Uterus (tissue), 4 donors: ENCODE data around the gene P3H2. TPM values are rescaled to one million over a fixed set of nuclear protein-coding genes. Genes with fewer than 3 reads are reported as not detected.

Experiments
- DNase-seq, 2 donors: peaks; one replicate each; pipeline ENCODE4 v3.0.0-alpha.2; 2019 to 2020
- H3K27ac ChIP-seq, 2 donors: fragments of 200-600 bp; sonication (generic); 1 replicate in 1 of 2; 2 replicates in 1 of 2; pipeline ENCODE4 v1.5.1; 2016 to 2018
- H3K27me3 ChIP-seq, 2 donors: fragments of 200-600 bp; sonication (generic); one replicate each; pipeline ENCODE4 v1.5.1; 2018 to 2019; ENCODE audit warnings: control low read depth in 1 of 2
- H3K36me3 ChIP-seq, 2 donors: fragments of 200-600 bp; sonication (generic); one replicate each; pipeline ENCODE4 v1.5.1; 2019; ENCODE audit warnings: control low read depth in 1 of 2
- H3K4me1 ChIP-seq, 2 donors: fragments of 200-600 bp; sonication (generic); one replicate each; pipeline ENCODE4 v1.5.1; 2018 to 2019; ENCODE audit warnings: control low read depth in 1 of 2
- H3K4me3 ChIP-seq, 2 donors: fragments of 200-600 bp; sonication (generic); 1 replicate in 1 of 2; 2 replicates in 1 of 2; pipeline ENCODE4 v1.5.1; 2018 to 2019; ENCODE audit warnings: mild to moderate bottlenecking in 1 of 2
- H3K9me3 ChIP-seq, 2 donors: fragments of 200-600 bp; sonication (generic); one replicate each; pipeline ENCODE4 v1.5.1; 2019; ENCODE audit warnings: control low read depth in 1 of 2
- POLR2A ChIP-seq, 2 donors: fragments of 450-650 bp; IDR thresholded peaks; one replicate each; pipeline ENCODE4 v1.6.1; 2016; ENCODE audit warnings: antibody characterized with exemption in 2 of 2, mild to moderate bottlenecking in 1 of 2, moderate library complexity in 1 of 2
- intact Hi-C: fragments of 100-400 bp; cut with DNase I; formaldehyde crosslinking; loops from one replicate; pipeline ENCODE4 v1.15.1; 2023; ENCODE audit warnings: low total_unique reads
- total RNA-seq, 4 donors: library from RNA; depleted of rRNA in 3 of 4; stranded (reverse); fragments of >200 nt in 3 of 4; gene quantifications; one replicate each; pipeline versions ENCODE4 v1.1.0 to v1.2.4, GENCODE V29; 2014 to 2023
- TF ChIP-seq, protein P1 (sequence below), 4 experiments: fragments of 200-600 bp in 2 of 4; fragments of 450-650 bp in 2 of 4; sonication (generic) in 2 of 4; IDR thresholded peaks; one replicate each; pipeline ENCODE4 v1.5.1; 2016 to 2019; ENCODE audit warnings: antibody characterized with exemption in 4 of 4, mild to moderate bottlenecking in 2 of 4, moderate library complexity in 1 of 4
- donor health status: DM: yes; HTN: yes; CAD: no.

Gene P3H2
- total RNA-seq, 4 donors from 2014 or later: 12.6 to 441 (median 30.6) TPM

DNA sequence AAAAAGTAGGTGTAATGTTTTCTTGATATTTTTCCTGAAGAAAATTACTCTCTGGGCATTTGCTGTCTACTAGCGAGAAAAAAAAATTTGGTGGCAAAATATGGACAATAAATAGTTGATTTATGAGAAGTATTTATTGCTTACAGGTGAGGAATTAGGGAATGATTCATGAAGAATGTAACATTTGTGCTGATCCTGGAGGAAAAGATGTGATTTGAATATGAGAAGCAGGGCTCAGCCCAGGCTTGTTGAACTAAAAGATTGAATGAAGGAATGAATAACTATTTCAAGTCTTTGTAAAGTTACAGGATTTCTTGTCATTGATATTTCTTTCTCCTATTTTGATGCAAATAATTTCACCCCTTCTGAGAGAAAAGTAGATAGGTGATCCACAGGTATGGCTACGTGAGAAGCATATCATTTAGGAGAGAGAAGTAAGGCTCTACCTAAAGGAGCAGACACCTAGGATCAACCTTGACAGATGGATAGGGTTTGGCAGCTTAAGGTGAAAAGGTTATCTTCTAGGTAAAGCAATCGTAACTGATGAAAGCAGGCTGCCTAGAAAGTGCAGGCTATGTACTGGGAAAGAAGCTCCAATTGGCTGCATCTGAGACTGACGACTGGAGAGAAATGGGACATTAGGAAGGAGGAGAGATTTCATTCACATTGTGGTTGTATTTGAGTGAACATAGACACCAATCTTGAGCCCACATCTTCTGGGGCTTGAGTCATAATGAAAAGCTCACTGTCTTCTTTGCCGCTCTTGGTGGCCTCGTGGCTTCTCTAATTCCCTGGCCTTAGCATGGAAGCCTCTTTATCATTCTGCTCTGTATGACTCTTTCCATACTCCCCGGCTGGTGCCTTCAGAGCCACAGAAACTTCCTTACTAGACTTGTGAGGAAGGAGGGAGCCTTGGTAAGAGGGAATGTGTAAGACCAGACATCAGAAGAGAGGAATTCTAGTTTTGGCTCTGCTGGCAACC, 106.5 kb downstream of the P3H2 start:
- no peaks in the 10 kb centered on the region for H3K27me3 ChIP-seq
- TF ChIP-seq, protein P1, sequence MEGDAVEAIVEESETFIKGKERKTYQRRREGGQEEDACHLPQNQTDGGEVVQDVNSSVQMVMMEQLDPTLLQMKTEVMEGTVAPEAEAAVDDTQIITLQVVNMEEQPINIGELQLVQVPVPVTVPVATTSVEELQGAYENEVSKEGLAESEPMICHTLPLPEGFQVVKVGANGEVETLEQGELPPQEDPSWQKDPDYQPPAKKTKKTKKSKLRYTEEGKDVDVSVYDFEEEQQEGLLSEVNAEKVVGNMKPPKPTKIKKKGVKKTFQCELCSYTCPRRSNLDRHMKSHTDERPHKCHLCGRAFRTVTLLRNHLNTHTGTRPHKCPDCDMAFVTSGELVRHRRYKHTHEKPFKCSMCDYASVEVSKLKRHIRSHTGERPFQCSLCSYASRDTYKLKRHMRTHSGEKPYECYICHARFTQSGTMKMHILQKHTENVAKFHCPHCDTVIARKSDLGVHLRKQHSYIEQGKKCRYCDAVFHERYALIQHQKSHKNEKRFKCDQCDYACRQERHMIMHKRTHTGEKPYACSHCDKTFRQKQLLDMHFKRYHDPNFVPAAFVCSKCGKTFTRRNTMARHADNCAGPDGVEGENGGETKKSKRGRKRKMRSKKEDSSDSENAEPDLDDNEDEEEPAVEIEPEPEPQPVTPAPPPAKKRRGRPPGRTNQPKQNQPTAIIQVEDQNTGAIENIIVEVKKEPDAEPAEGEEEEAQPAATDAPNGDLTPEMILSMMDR (IDR thresholded peaks at IDR 0.05): no peak
- no peak for TF ChIP-seq POLR2A (IDR thresholded peaks at IDR 0.05)
- H3K36me3 ChIP-seq: no peaks in the 10 kb centered on the region
- intact Hi-C loops: no loop called here
- no peak overlapping the region for H3K4me3 ChIP-seq
- no peaks in the 10 kb centered on the region for H3K4me1 ChIP-seq
- no peak overlapping the region for H3K27ac ChIP-seq
- H3K9me3 ChIP-seq: no peaks in the 10 kb centered on the region
- no peak for DNase-seq

DNA sequence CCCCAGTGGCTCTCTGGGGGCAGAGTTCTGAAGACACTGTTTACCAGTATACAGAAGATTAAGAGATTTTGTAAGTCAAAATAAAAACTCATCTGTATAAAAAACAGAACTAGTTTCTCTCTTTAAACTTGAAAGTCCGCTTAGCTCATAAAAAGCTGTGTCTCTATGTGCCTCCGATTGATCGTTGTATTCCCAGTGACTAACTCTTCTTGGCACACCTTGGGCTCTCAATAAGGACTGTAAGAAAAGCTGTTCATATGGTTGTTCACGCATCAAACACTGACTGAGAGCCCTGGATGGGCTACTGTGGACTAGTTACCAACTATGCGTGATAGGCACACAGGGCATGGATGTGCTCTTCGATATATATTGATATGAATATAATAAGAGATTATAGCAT, 107.9 kb downstream of the P3H2 start:
- no peaks in the 10 kb centered on the region for H3K4me1 ChIP-seq
- intact Hi-C loops: no loop called here
- no peaks in the 10 kb centered on the region for H3K9me3 ChIP-seq
- DNase-seq: no peak
- no peak overlapping the region for H3K4me3 ChIP-seq
- no peak overlapping the region for H3K27ac ChIP-seq
- no peak for TF ChIP-seq POLR2A (IDR thresholded peaks at IDR 0.05)
- TF ChIP-seq, protein P1 (IDR thresholded peaks at IDR 0.05): no peak
- H3K36me3 ChIP-seq: no peaks in the 10 kb centered on the region
- H3K27me3 ChIP-seq: no peaks in the 10 kb centered on the region

DNA sequence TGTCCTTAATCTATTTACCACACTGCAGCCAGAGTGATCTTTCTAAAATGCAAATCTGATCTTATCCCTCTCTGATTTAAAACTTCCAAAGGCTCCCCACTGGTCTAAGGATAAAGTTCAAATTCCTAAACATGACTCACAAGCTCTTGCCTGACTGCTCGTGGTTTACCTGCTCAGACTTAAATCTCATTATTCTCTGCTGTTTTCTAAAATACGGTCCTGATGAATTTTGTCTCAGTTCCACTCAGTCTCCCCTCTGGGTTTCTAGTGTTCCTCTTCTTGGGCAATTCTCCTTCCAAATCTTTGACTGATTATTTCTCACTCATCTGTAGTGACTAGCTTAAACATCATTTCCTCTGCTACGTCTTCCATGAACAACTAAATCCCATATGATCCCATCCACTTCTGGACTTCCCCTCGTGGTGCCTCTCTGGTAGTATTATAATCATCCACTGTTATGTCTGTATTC, 108.3 kb downstream of the P3H2 start:
- no peaks in the 10 kb centered on the region for H3K9me3 ChIP-seq
- no peaks in the 10 kb centered on the region for H3K36me3 ChIP-seq
- TF ChIP-seq, protein P1 (IDR thresholded peaks at IDR 0.05): no peak
- TF ChIP-seq POLR2A (IDR thresholded peaks at IDR 0.05): no peak
- intact Hi-C loops: no loop called here
- no peak for DNase-seq
- no peaks in the 10 kb centered on the region for H3K27me3 ChIP-seq
- H3K27ac ChIP-seq: no peak overlapping the region
- no peak overlapping the region for H3K4me3 ChIP-seq
- no peaks in the 10 kb centered on the region for H3K4me1 ChIP-seq

DNA sequence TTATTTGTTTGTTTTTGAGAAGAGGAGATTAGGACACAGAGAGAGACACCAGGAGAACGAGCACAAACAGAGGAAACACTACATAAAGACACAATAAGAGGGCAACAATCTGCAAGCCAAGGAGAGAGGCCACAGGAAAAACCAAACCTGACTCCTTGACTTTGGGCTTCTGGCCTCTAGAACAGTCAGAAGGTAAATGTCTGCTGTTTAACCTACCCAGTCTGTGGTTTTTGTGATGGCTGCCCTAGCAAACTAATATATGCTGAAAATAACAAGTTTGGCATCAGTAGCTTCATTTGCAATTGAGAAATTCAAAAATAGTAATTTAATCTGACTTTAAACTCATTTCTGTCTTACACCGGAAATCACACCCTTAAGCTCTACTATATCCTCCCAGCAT, 110.2 kb downstream of the P3H2 start:
- Histone ChIP-seq H3K27ac (no peak overlapping the region), H3K36me3 (no peaks in the 10 kb centered on the region), H3K9me3 (no peaks in the 10 kb centered on the region), H3K4me1 (no peaks in the 10 kb centered on the region), H3K27me3 (no peaks in the 10 kb centered on the region), H3K4me3 (no peak overlapping the region)
- intact Hi-C loops: no loop called here
- no peak for DNase-seq
- TF ChIP-seq, protein P1 (IDR thresholded peaks at IDR 0.05): no peak
- no peak for TF ChIP-seq POLR2A (IDR thresholded peaks at IDR 0.05)

DNA sequence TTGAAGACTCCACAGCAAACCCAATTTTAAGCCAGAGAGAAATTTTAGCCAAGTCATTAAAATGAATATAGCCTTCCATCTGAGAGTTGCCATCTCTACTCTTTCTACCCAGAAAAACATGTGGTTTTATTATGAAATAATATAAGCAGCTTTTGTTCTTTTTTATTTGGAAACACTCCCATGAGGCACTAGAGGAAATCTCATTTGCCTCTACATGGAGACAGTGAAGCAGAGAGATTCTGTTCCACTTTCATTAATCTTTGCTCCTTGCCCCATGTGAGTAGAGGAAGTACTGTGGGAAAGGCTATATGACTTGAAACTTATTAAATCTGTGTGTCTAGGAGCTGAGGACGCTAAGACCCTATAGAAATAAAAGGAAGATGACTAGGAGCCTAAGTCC, 111.1 kb downstream of the P3H2 start:
- Histone ChIP-seq H3K9me3 (no peaks in the 10 kb centered on the region), H3K27ac (no peak overlapping the region), H3K4me3 (no peak overlapping the region), H3K27me3 (no peaks in the 10 kb centered on the region), H3K36me3 (no peaks in the 10 kb centered on the region), H3K4me1 (no peaks in the 10 kb centered on the region)
- DNase-seq: no peak
- intact Hi-C loops: no loop called here
- TF ChIP-seq POLR2A (IDR thresholded peaks at IDR 0.05): no peak
- TF ChIP-seq, protein P1 (IDR thresholded peaks at IDR 0.05): no peak
